ENCODE measurements around the gene ITPR1. TPM values are rescaled to one million over a fixed set of nuclear protein-coding genes. Genes with fewer than 3 reads are reported as not detected.

ITPR1 gene
- polyA plus RNA-seq, 1 donor = 16.4 TPM

DNA sequence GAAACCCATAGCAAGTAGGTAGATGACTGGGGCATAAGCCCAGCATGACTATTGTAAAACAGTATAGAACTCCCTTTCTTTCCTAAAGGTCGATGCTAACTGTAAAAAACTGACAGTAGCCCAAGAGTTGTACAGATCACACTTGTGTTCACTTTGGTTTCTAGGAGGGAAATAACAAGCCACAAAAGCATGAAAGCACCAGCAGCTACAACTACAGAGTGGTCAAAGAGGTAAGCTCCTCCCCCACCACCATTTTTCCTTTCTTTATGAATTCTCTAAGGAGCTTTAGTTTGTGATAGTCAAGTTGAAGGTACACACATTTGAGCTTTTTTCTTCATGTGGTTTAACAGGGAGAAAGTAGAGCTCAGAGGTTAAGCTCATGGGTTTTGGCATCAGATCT lies 191.0 kb downstream of the ITPR1 start:
- DNase-seq (ENCODE audit: low read depth) = no peak

DNA sequence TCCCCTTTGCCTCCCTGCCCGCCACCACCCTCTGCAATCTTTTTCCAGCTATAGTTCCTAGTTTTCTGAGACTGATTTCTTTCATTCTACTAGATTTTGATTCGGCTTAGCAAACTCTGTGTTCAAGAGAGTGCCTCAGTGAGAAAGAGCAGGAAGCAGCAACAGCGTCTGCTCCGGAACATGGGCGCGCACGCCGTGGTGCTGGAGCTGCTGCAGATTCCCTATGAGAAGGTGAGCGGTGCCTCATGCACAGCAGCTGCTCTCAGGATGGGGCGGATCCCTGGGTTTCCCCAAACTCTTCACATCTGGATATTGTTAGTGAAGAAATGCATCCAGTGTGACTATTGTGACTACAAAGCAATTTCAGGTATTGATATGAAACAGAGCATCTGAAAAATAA lies 191.8 kb downstream of the ITPR1 start:
- no peak for DNase-seq (ENCODE audit: low read depth)

DNA sequence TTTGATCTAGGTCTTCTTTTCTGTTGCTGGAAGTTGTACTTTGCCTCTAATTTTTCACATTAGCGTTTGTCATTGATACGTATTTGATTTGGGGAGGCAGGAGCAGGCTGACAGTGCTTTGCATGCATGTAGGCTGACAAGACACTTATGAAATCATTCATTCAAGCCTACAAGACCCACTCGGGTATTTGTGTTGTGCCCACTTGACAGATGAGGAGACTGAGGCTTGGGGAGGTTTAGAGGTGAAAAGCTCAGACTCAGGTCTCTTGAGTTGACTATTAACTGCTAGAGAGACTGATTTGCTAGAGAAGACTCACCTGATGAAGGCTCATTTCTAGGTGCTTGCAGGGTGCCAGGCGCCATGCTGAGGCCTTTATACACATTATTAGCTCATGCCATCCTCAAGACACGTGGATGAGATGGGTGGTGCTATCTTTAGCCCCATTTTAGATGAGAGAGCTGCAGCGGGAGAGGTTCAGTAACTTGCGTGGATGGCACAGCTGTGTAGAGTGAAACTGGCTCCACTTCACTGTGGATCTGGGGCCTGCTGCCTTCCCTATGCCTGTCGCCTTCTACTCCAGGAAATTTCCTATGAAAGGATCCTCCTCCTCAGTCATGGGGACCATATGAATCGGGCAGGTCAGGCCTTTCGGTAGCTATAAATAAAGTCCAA lies 192.7 kb downstream of the ITPR1 start:
- no peak for DNase-seq (ENCODE audit: low read depth)

DNA sequence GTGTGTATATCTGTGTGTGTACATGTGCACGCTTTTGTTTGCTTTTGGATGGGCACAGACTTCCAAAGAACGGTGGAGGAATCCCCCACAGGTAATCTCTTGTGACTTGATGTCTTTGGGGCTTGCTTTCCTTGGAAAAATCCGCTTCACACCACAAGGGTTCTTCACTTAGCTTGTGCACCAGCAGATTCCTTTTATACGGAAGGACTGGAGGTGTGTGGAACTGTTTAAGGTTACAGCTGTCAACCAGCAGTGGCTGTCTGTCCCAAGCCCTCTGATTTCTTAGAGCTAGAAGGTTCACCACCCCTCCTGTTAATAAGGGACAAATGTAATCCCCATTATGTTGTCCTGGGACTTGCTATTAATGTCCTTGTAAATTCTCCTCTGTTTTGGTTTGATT lies 193.5 kb downstream of the ITPR1 start:
- no peak for DNase-seq (ENCODE audit: low read depth)

DNA sequence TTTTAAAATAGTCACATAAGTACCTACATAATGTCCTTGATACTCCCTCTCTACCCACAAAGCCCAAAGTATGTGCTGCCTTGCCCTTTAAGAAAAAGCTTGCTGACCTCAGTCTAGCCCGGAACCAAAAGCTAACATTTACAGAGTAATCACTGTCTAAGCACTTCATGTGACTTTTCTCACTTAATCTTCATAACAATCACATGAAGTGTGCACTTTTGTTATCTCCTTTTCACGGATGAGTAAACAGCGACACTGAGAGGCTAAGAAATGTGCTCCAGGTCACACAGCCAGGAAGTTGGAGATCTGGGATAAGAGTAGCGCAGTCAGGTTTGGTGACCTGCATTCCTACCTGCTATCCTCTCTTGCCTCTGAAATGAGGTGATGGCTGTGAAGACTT lies 194.0 kb downstream of the ITPR1 start:
- no peak for DNase-seq (ENCODE audit: low read depth)

DNA sequence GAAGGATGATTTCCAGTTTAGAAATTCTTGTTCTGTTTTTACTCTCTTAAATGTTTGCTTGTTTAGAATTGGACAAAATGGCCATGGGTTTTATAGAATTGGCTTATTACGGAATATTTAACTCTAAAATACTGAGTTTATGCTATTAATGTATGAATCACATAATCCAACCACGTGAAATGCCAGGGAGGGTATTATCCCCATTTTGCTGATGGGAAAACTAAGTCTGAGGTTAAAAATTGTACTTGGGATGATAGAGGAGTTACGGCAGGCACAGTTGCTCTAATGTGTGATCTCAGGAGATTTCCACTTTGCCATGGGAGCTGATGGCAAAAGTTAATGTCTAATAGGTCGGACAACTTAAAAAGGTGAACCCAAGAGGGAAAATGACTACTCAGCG lies 194.4 kb downstream of the ITPR1 start:
- no peak for DNase-seq (ENCODE audit: low read depth)

DNA sequence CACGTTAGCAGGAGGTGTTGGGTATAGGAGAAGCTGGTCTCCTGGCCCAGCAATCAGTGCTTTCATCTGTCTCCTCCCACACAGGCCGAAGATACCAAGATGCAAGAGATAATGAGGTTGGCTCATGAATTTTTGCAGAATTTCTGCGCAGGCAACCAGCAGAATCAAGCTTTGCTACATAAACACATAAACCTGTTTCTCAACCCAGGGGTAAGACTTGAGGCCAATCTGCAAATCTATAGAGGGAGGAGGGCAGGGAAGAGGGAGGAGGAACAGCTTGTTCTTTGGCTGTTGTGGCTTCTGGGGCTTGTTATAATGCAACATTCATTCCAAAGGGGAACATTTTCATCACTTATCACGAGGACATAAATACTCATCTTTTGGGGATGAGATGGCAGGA lies 195.3 kb downstream of the ITPR1 start:
- no peak for DNase-seq (ENCODE audit: low read depth)

DNA sequence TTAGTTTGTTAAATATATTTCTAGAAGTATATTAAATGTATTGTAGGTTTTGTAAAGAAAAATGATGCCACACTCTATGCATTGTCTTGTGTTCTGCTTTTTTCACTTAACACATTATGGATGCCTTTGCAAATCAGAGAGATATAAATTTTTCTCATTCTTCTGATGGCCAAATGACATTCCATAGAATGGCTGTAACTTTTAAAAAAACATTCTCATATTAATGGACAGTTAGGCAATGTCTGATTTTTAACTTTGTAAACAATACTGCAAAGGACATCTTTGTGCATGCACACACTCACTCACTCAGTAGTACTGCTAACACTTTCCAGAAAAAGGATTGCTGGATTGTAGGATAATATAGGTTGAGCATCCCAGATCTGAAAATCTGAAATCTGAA lies 195.9 kb downstream of the ITPR1 start:
- DNase-seq (ENCODE audit: low read depth) = no peak

DNA sequence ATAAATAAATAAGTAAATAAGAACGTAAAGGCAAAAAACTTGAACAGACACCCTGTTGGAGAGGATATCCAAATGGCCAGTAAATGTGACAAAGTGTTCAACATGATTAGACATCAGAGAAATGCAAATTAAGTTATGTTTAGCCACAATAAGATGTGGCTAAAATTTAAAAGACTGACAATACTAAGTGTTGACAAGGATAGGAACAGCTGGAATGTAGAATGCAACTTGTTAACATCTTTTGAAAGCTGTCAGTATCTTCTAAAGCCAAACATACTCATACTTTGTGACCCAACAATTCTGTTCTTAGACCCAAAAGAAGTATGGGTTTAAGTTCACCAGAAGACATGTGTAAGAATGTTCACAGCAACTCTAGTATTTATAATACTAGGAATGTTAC lies 197.1 kb downstream of the ITPR1 start:
- DNase-seq (ENCODE audit: low read depth) = no peak

DNA sequence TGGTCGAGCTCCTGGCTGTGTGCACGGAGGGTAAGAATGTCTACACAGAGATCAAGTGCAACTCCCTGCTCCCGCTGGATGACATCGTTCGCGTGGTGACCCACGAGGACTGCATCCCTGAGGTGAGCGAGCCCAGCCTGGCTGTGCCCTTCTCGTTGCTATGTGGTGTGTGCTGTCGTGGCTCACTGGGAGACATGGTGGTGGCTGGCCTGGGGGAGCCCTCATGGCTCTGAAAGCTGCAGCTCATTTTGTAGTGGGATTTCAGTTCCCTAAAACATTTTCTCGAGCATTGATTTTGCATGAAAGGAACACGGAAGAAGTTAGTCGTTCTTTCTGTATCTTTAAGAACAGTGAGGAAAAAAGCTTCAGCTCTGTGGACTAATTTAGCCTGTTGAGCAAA lies 200.5 kb downstream of the ITPR1 start:
- DNase-seq (ENCODE audit: low read depth) = no peak

DNA sequence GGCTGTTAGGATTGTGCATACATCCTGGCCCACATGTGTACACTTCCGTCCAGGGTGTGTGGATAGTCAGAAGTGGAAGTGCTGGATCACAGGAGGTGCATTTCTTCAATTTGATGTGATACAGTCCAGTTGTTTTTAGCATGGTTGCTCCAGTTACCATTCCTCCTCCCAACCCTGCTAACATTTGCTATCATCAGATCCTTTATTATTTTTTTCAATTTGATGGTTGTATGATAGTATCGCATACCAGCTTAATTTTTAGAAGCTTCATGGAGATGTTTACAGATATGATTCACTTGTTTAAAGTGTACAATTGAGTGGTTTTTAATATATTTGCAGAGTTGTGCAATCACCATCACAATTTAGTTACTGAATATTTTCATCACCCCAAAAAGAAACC lies 202.7 kb downstream of the ITPR1 start:
- DNase-seq (ENCODE audit: low read depth) = no peak

DNA sequence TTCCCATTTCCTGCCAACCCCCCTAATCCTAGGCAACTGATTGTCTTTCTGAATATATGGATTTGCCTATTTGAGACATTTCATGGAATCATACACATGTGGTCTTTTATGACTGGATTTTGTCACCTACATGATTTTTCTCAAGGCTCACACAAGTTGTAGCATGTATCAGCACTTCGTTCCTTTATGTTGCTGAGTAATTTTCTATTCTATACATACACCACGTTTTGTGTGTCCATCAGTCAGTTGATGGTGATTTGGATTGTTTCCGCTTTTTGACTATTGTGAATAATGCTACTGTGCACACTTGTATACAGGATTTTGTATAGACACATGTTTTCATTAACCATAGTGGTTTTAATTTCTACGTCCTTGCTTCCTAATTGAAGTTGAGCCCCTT lies 203.1 kb downstream of the ITPR1 start:
- no peak for DNase-seq (ENCODE audit: low read depth)

DNA sequence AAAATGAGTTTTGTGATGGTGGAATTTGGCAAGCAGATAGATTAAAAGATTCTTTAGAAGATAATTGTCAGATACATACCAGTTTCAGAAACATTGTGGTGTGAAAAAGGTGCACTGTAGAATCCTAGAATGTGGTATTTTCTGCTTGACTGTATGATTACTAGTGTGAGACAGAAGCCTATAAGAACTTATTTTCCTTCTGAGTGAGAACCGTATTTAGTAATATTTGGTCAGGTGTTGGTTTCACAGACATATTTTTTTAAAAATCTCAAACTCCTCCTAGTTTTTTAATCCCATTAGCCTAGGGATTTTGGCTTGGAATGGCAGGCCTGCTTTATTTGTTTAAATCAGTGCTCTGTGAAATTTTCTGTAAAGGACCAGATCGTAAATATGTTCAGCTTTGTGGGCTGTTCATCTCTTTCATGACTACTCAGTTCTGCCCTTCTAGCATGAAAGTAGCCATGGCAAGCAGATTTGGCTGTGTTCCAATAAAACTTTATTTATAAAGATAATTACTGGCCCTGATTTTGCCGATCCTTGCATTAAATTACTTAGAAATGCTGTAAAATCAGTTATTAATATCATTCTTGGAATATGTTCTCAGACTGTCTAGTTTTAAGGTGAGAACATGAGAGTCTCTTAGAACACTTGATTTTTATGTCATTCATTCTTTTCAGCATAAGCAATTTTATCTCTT lies 205.1 kb downstream of the ITPR1 start:
- DNase-seq (ENCODE audit: low read depth) = no peak

DNA sequence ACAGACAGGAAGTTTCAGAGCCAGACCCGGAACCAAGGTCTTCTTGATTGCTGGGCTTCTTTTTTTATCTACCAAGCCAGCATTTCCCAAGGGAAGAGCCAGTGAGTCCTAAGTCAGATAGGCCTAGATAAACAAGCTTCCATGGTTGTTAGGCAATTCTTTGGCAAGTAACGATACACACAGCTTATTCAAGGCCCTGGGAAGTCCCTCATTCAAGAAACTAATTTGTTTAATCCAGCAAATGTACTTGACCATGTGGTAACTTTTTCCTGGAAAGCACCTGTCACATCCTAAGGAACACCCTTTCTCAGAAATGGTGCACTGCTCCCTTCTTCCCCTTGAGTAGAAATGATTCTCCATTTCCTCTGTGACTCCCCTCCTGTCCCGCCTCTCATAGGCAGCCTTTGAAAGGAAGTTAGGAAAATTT lies 209.9 kb downstream of the ITPR1 start:
- DNase-seq (ENCODE audit: low read depth) = no peak

DNA sequence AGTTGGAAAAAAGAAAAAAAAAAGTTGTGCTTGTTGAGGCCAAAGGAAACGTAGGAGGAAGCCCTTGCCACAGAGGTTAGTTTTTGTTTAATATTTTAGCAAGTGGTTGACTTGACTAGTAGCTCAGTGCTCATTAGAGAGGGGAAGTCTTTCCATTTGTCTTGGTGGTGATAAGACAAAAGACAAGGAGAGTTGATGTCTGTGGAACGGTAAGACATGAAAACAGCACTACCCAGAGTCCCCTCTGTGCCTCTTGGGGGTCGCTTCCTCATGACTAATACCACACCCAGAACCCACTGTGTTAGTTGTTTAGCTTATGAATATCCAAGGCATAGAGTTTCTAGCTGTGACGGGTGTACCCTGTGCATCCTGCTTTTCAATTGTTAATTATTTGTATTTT lies 211.4 kb downstream of the ITPR1 start:
- no peak for DNase-seq (ENCODE audit: low read depth)

DNA sequence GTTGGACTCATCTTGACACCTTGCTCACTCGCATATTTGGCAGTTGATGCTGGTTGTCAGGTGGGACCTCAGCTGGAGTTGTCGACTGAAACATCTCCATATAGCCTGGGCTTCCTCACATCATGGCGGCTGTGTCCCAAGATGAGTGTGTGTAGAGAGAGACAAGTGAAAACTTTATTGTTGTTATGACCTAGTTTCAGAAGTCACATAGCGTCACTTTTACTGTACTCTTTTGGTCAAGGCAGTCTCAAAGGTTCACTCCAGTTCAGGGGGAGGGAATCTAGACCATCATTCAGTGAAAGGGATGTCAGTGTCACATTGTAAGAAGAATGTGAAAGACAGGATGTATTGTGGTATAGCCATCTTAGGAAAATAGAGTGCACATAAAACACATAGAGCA lies 214.2 kb downstream of the ITPR1 start:
- DNase-seq (ENCODE audit: low read depth) = no peak

DNA sequence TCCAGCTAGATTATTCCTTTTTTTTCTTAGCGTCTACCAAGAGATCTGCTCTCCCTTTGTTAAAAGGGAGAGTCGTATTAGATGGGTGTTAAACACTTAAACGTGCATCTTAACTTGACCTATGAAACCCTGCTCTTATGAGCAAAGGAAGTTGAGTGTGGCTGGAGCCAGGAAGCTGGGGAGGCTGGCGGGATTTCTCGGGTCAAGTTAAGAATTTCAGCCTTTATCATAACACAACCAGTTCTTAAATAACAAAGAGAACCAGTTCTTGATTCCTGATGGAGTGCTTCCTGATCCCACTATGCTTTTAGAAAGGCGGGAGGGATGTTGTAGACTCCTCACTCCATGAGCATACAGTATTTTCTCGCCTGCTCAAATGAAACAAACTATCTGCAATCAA lies 215.1 kb downstream of the ITPR1 start:
- DNase-seq (ENCODE audit: low read depth) = no peak

DNA sequence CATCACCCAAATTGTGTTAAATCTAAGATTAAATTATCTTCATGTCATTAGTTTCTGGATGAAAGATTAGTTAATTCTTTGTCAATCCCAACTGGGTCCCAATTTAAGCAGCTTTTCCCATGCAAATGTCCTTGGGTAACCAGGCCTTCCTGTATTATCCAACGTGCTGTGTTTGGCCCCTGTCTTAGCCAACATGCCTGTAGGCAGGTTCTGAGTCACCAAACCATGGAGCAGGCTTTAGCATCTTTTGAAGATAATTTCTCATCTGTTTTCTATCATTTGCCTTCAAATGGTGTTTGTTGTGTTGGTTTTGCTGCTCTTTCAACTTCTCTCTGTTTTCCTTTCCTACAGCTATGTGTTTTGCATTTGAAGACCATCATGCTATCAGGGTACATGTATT lies 216.2 kb downstream of the ITPR1 start:
- DNase-seq (ENCODE audit: low read depth) = no peak

DNA sequence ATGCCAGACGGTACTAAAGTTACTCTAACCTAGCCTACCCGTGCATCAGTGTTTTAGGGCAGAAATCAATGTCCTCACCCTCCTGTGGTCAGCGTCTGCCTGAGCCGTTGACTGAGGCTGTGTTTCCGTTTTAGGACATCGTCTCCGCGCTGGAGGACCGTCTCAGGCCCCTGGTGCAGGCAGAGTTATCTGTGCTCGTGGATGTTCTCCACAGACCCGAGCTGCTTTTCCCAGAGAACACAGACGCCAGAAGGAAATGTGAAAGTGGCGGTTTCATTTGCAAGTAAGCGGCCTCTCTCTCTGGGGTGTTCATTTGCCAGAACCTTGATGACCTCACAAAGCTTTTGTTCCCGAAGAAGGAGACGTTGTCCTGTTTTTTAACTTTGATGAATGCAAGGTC lies 217.0 kb downstream of the ITPR1 start:
- DNase-seq (ENCODE audit: low read depth) = no peak

DNA sequence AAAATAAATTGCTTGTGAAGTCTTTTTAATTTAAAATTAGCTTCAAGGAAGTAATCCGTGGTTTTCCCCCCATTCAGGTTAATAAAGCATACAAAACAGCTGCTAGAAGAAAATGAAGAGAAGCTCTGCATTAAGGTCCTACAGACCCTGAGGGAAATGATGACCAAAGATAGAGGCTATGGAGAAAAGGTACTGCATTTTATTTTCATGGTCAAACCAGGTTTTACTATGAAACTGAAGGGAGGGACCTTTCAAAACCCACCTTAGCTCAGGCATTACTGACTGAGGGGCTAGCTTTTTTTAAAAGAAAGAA lies 218.5 kb downstream of the ITPR1 start:
- no peak for DNase-seq (ENCODE audit: low read depth)

DNA sequence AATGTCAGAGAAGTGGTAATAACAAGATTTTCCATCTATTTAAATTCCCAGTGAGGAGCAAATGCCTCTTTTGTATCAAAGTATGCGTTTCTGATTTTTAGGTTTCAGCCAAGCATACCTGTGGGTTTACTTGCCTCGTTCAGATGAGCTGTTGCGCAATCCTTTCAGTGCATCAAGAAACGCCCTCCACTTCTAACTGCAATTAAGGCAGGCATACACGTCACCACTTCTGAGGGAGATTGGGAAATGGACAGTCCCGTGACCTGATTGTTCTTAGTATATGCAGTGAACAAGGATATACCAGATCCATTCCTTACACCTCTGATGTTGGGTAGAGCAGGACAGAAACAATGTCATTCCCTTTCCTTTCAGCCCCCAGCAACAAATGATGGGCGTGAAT lies 219.0 kb downstream of the ITPR1 start:
- no peak for DNase-seq (ENCODE audit: low read depth)

DNA sequence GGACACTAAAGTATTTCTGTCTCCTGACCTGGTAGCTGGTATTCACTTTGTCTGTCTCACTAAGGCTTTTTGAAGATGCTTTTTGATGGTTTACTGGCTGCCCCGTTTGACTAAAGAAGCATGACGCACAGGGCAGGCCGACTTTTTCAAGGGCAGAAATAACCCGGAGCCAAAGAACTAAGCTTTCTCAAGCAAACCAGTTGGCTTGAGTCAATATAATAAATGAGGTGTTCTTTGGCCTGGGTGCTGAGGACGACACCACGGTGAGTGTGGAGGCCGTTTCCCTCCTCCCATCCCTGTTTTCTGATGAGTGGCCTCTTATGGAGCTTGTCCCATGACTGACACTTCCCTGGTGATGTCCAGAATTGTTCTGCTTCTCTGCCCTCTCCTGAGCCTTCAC lies 220.9 kb downstream of the ITPR1 start:
- DNase-seq (ENCODE audit: low read depth) = no peak

DNA sequence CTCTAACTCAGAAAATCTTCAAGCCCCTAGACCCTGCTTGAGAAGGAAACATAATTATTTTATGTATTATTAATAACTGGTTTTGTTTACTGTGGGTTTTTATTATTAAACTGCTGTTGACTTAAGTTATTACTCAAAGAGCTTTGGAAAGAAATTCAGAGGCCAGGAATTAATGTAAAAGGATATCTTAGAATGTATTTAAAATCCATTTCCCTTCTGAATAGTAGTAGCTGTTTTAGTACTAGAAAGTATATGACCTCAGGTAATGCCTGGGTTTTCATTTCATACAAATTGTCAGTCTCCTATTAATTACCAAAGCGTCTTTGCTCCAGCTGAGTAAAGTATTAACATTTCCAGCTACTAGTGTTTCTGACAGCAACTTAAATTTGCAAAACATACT lies 223.1 kb downstream of the ITPR1 start:
- no peak for DNase-seq (ENCODE audit: low read depth)

DNA sequence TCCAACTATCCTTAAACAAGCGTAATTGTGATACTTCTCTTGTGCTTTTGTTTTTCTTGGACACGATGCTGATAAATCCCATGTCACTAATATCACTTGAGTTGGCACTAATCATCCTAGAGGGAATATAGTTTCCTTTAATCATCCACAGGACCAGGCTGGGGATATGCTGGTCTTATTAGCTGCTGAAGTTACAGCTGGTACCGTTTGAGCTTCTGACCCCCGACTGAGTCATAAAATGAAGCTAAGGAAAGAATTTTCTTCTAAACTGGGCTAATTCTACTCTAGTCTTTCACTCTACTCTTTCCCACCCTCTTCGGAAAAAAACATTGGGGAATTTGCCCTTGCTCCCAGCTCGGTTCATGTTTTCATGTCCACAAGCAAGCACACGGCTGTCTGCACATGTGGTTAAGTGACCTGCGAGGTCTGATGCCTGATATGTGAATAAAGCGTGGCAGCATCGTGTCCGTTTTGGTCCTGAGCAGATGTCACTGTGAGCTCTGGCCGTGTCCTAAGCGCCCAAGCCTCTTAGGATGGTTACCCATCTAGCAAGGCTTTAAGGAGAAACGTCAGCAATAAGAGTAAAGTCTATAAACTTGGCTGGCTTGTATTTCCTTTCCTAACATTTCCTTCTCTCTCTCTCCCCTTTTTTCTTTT lies 223.7 kb downstream of the ITPR1 start:
- DNase-seq (ENCODE audit: low read depth) = no peak
